ENCODE measurements around the gene BMP4.

Gene BMP4

DNA sequence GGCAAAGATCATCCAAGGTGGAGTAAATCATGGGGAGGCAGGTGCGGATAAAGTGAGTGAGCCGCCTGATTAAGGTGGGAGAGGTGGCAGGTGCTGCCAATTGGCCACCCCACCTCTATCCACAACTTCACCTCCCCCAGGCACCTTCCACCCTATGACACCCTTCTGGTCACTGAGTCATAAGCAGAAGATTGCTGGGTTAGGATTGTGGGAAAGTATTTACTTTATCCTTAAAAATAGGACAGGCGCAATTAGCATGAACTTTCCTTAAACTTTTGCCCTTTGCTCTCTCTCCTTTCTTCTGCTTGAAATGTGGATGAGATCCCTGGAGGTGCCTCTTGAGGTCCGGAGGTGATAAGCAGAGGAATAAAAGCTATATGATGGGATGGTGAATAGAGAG lies 14.9 kb upstream of the BMP4 start:
- Histone ChIP-seq H3K9me3 (no peaks in the 10 kb centered on the region), H3K27me3 (no peaks in the 10 kb centered on the region), H3K4me3 (no peak overlapping the region), H3K4me1 (no peaks in the 10 kb centered on the region), H3K36me3 (no peaks in the 10 kb centered on the region), H3K27ac (no peak overlapping the region)
- no peak for DNase-seq
- intact Hi-C loops (cut with DNase I; ENCODE audit: low total_unique reads): no loop called here
- TF ChIP-seq, protein P1, sequence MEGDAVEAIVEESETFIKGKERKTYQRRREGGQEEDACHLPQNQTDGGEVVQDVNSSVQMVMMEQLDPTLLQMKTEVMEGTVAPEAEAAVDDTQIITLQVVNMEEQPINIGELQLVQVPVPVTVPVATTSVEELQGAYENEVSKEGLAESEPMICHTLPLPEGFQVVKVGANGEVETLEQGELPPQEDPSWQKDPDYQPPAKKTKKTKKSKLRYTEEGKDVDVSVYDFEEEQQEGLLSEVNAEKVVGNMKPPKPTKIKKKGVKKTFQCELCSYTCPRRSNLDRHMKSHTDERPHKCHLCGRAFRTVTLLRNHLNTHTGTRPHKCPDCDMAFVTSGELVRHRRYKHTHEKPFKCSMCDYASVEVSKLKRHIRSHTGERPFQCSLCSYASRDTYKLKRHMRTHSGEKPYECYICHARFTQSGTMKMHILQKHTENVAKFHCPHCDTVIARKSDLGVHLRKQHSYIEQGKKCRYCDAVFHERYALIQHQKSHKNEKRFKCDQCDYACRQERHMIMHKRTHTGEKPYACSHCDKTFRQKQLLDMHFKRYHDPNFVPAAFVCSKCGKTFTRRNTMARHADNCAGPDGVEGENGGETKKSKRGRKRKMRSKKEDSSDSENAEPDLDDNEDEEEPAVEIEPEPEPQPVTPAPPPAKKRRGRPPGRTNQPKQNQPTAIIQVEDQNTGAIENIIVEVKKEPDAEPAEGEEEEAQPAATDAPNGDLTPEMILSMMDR (IDR thresholded peaks at IDR 0.05): no peak

DNA sequence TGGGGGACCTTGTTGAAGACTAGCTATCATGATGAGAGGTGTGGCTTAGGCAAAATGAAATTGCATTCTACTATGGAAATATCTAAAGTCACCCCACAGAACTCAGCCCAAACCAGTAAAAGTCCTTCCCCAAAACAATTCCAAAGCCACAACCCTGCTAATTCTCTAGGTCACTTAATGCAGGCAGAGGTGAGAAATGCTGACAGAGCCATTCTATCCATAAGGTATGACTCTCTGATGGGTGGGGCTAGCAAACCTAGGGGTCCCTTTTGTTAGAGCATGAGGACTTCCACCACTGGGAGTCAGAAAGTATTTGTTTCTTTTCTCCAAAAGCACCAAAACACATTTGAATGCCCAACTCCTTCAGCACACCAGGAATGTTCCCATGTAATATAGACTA lies 12.7 kb upstream of the BMP4 start:
- H3K27ac ChIP-seq: no peak overlapping the region
- H3K9me3 ChIP-seq: no peaks in the 10 kb centered on the region
- H3K4me1 ChIP-seq: no peaks in the 10 kb centered on the region
- H3K4me3 ChIP-seq: no peak overlapping the region
- TF ChIP-seq, protein P1 (IDR thresholded peaks at IDR 0.05): no peak
- intact Hi-C loops (cut with DNase I; ENCODE audit: low total_unique reads): no loop called here
- DNase-seq: no peak
- H3K36me3 ChIP-seq: no peaks in the 10 kb centered on the region
- H3K27me3 ChIP-seq: no peaks in the 10 kb centered on the region

DNA sequence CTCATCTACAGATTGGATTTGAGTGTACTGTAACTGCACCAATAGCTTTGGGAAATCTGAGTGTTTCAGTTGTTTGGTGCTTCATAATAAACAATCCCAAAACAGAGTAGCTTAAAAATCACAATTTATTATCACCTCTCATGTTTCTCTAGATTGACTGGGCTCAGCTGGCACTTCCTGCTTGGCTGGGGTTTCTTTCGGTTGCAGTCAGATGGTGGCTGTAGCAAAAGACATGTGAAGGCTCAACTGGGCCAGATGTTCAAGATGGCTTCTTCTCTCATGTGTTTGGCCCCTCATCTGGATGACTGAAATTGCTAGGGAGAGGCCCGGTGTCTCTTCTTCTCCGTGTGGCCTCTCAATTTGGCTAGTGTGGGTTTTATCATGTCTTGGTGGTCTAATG lies 12.1 kb upstream of the BMP4 start:
- DNase-seq: no peak
- Histone ChIP-seq H3K27me3 (no peaks in the 10 kb centered on the region), H3K27ac (no peak overlapping the region), H3K4me3 (no peak overlapping the region), H3K9me3 (no peaks in the 10 kb centered on the region), H3K4me1 (peaks cover 0 to 5% (median 2%) of the 10 kb centered on the region in 4 donors), H3K36me3 (no peaks in the 10 kb centered on the region)
- intact Hi-C loops (cut with DNase I; ENCODE audit: low total_unique reads): no loop called here
- TF ChIP-seq, protein P1 (IDR thresholded peaks at IDR 0.05): no peak

DNA sequence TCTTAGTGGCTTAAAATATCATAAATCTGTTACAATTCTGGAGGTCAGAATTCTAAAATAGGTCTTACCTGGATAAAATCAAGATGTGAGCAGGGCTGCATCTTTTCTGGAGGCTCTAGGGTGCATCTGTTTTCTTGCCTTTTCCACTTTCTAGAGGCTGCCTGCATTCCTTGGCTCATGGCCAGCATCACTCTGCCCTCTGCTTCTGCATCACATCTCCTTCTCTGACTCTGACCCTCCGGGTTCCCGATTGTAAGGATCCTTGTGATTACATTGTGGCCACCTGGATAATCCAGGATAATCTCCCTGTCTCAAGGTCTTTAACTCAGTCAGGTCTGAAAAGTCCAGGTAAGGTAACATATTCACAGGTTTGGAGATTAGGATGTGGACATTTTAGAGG lies 11.0 kb upstream of the BMP4 start:
- intact Hi-C loops (cut with DNase I; ENCODE audit: low total_unique reads): no loop called here
- H3K36me3 ChIP-seq: no peaks in the 10 kb centered on the region
- no peak overlapping the region for H3K4me3 ChIP-seq
- TF ChIP-seq, protein P1 (IDR thresholded peaks at IDR 0.05): no peak
- H3K27ac ChIP-seq: no peak overlapping the region
- no peaks in the 10 kb centered on the region for H3K9me3 ChIP-seq
- no peak for DNase-seq
- peaks cover 0 to 14% (median 9%) of the 10 kb centered on the region in 4 donors for H3K4me1 ChIP-seq
- no peaks in the 10 kb centered on the region for H3K27me3 ChIP-seq

DNA sequence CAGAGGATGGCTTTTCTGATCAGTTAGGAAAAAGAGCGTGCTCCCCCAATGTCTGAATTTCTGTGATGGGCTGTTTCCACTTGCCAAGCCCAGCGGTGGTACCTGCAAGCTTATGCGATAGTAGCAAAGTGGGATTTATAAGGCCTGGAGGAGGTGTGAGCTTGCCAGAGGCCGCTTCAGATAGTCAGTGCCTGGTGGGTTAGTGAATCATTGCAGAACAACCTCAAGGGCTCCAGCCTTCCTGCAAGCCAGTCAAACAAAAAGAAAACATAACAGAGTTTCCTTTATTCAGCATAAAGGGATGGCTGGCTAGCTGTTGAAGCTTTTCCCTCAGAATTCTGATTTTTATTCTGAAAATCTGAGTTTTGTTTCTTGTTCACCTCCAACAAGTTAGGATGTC lies 7.6 kb upstream of the BMP4 start:
- TF ChIP-seq, protein P1 (IDR thresholded peaks at IDR 0.05): no peak
- Histone ChIP-seq H3K4me1 (peaks cover 0 to 14% (median 9%) of the 10 kb centered on the region in 4 donors), H3K27me3 (no peaks in the 10 kb centered on the region), H3K4me3 (no peak overlapping the region), H3K27ac (no peak overlapping the region), H3K9me3 (no peaks in the 10 kb centered on the region), H3K36me3 (no peaks in the 10 kb centered on the region)
- DNase-seq: no peak
- intact Hi-C loops (cut with DNase I; ENCODE audit: low total_unique reads): no loop called here
